Kidney epithelial cell (primary cell): ENCODE data around the gene CD109. TPM values are rescaled to one million over a fixed set of nuclear protein-coding genes. Genes with fewer than 3 reads are reported as not detected.

ENCODE experiments used
- DNase-seq: peaks from one replicate; pipeline ENCODE4 v3.0.0-alpha.2; 2010; ENCODE audit warnings: low read depth
- H3K27me3 ChIP-seq: 2 replicates; pipeline ENCODE4 v1.6.0; 2011; ENCODE audit warnings: low read length; ENCODE audit not compliant: control insufficient read depth, insufficient read depth
- H3K36me3 ChIP-seq: 2 replicates; pipeline ENCODE4 v1.5.1; 2011; ENCODE audit warnings: low read length; ENCODE audit not compliant: control insufficient read depth, insufficient read depth
- H3K4me3 ChIP-seq: 2 replicates; pipeline ENCODE4 v1.5.1; 2011; ENCODE audit warnings: low read depth, mild to moderate bottlenecking, control low read depth, low read length
- CTCF ChIP-seq: IDR thresholded peaks from 2 replicates; pipeline ENCODE4 v1.5.1; 2011; ENCODE audit warnings: mild to moderate bottlenecking, moderate library complexity, low read length, control low read depth, inconsistent platforms; ENCODE audit not compliant: insufficient read depth, poor library complexity, severe bottlenecking
- total RNA-seq: library from RNA; depleted of rRNA; stranded (reverse); fragments of >200 nt; gene quantifications from 2 replicates; pipeline ENCODE4 v1.2.3, GENCODE V29; 2015

CD109 gene
- total RNA-seq, 1 donor from 2014 or later: 8.6 TPM

- H3K27me3 ChIP-seq: no peaks in the 10 kb centered on the region
- H3K36me3 ChIP-seq: no peaks in the 10 kb centered on the region
- no peak for TF ChIP-seq CTCF
- no peak overlapping the region for H3K4me3 ChIP-seq
- peak; percentile 10 for DNase-seq
Measured at GRCh38 chr6:73694711-73695411, 1.1 kb upstream of the CD109 start.

- no peaks in the 10 kb centered on the region for H3K36me3 ChIP-seq
- no peak for DNase-seq
- H3K4me3 ChIP-seq: no peak overlapping the region
- H3K27me3 ChIP-seq: no peaks in the 10 kb centered on the region
- no peak for TF ChIP-seq CTCF
Measured at GRCh38 chr6:73696966-73697655, 1.1 kb downstream of the CD109 start.

- Histone ChIP-seq H3K4me3 (no peak overlapping the region), H3K36me3 (no peaks in the 10 kb centered on the region), H3K27me3 (no peaks in the 10 kb centered on the region)
- DNase-seq: no peak
- TF ChIP-seq CTCF: no peak
Measured at GRCh38 chr6:73699676-73700459, 3.9 kb downstream of the CD109 start.

GRCh38 chr6:73702444-73702843 is 6.4 kb downstream of the CD109 start:
- TF ChIP-seq CTCF: no peak
- Histone ChIP-seq H3K4me3 (no peak overlapping the region), H3K36me3 (no peaks in the 10 kb centered on the region), H3K27me3 (no peaks in the 10 kb centered on the region)
- DNase-seq: no peak

- H3K4me3 ChIP-seq: no peak overlapping the region
- no peak for TF ChIP-seq CTCF
- H3K27me3 ChIP-seq: no peaks in the 10 kb centered on the region
- no peaks in the 10 kb centered on the region for H3K36me3 ChIP-seq
- DNase-seq: no peak
Measured at GRCh38 chr6:73703466-73703865, 7.5 kb downstream of the CD109 start.
